Measurements from ENCODE around the gene TMEM203. TPM values are rescaled to one million over a fixed set of nuclear protein-coding genes. Genes with fewer than 3 reads are reported as not detected.
A peak's percentile ranks its signal among the peaks of the same experiment; 100 is the strongest.

The TMEM203 gene
- total RNA-seq, 2 donors from 2014 or later = 34.0 to 39.5 TPM

DNA sequence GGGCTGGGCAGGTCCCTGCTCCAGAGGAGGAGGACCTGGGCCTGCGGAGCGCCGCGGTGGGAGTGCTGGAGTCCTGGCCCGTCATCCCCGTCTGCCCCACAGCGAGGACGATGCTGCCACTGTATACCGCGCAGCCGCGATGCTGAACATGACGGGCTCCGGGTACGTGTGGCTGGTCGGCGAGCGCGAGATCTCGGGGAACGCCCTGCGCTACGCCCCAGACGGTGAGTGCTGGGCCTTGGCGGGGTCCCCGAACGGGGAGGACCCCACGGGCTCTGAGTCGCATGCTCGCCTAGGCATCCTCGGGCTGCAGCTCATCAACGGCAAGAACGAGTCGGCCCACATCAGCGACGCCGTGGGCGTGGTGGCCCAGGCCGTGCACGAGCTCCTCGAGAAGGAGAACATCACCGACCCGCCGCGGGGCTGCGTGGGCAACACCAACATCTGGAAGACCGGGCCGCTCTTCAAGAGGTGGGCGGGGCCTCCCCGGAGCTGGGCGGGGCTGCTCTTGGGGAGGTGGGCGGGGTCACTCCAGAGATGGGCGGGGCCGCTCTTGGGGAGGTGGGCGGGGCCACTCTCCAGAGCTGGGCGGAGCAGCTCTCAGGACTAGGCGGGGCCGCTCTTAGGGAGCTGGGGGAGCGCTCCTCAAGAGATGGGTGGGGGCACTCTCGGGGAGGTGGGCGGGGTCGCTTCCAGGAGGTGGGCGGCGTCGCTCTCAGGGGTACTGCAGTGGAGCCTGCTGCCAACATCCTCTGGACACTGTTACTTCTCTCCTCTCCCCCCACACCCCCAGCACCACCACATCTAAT is 48.7 kb downstream of the TMEM203 start:
- peaks cover 71% of the 10 kb centered on the region for H3K27me3 Mint-ChIP-seq (ENCODE audit: insufficient read depth)
- no peak overlapping the region for H3K27ac ChIP-seq (ENCODE audit: low read depth, low read length)
- no peaks in the 10 kb centered on the region for H3K4me1 Mint-ChIP-seq
- H3K4me1 ChIP-seq (ENCODE audit: control insufficient read depth, insufficient read depth, low read length) = no peaks in the 10 kb centered on the region
- H3K4me3 Mint-ChIP-seq = no peak overlapping the region
- no peaks in the 10 kb centered on the region for H3K36me3 Mint-ChIP-seq (ENCODE audit: low read depth)
- peak; percentile 82 for DNase-seq
- H3K4me3 ChIP-seq (ENCODE audit: low read length) = no peak overlapping the region
- H3K9me3 Mint-ChIP-seq = no peaks in the 10 kb centered on the region
- H3K27me3 ChIP-seq (ENCODE audit: control insufficient read depth, insufficient read depth, low read length, poor library complexity, severe bottlenecking) = peaks cover 74% of the 10 kb centered on the region
- H3K9ac ChIP-seq (ENCODE audit: extremely low read depth, low read length, poor library complexity, severe bottlenecking) = no peak overlapping the region
- H3K9me3 ChIP-seq (ENCODE audit: control insufficient read depth, low read length) = no peaks in the 10 kb centered on the region
- H3K36me3 ChIP-seq (ENCODE audit: control insufficient read depth, insufficient read depth, low read length) = no peaks in the 10 kb centered on the region
- 55 to 59% methylated on average over 29 to 65 of the region's 65 CpGs for WGBS, 2 experiments (ENCODE audit: insufficient coverage in 1 of 2, insufficient read length in 1 of 2)
- no peak overlapping the region for H3K27ac Mint-ChIP-seq
- TF ChIP-seq, protein P1, sequence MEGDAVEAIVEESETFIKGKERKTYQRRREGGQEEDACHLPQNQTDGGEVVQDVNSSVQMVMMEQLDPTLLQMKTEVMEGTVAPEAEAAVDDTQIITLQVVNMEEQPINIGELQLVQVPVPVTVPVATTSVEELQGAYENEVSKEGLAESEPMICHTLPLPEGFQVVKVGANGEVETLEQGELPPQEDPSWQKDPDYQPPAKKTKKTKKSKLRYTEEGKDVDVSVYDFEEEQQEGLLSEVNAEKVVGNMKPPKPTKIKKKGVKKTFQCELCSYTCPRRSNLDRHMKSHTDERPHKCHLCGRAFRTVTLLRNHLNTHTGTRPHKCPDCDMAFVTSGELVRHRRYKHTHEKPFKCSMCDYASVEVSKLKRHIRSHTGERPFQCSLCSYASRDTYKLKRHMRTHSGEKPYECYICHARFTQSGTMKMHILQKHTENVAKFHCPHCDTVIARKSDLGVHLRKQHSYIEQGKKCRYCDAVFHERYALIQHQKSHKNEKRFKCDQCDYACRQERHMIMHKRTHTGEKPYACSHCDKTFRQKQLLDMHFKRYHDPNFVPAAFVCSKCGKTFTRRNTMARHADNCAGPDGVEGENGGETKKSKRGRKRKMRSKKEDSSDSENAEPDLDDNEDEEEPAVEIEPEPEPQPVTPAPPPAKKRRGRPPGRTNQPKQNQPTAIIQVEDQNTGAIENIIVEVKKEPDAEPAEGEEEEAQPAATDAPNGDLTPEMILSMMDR (conservative IDR thresholded peaks at IDR 0.05) = no peak

Small RNAs within 50 kb of the gene (microRNA-seq; reads per million reads assigned to microRNA genes)
- not detected for gene MIR3621 (ENCODE audit: borderline microRNAs expressed)

Other genes starting within 250 kb of the TMEM203 start
- gene PTGDS, start 228.1 kb downstream of the TMEM203 start, total RNA-seq = 10 to 100 TPM; 13.8 to 22.1 TPM
- 1 to 10 TPM; 1.4 to 2.2 TPM for gene LCNL1, start 222.7 kb downstream of the TMEM203 start, total RNA-seq
- 10 to 100 TPM; 58.3 to 66.7 TPM for gene PAXX, start 213.2 kb downstream of the TMEM203 start, total RNA-seq
- under 1 TPM in 1 of 2 donors, not detected in 1; 0.46 TPM for gene CLIC3, start 209.1 kb downstream of the TMEM203 start, total RNA-seq
- 10 to 100 TPM; 21.5 to 30.0 TPM for gene ABCA2, start 177.4 kb downstream of the TMEM203 start, total RNA-seq
- gene FUT7, start 173.6 kb downstream of the TMEM203 start, total RNA-seq = not detected
- gene NPDC1, start 159.5 kb downstream of the TMEM203 start, total RNA-seq = 10 to 100 TPM; 60.8 to 73.3 TPM
- 1 to 10 TPM; 1.2 to 2.4 TPM for gene ENTPD2, start 151.6 kb downstream of the TMEM203 start, total RNA-seq
- gene SAPCD2, start 135.1 kb downstream of the TMEM203 start, total RNA-seq = 10 to 100 TPM; 20.8 to 24.9 TPM
- gene UAP1L1, start 128.1 kb downstream of the TMEM203 start, total RNA-seq = 1 to 10 TPM; 2.6 to 4.5 TPM
- gene MAN1B1, start 118.7 kb downstream of the TMEM203 start, total RNA-seq = 10 to 100 TPM; 62.1 to 63.5 TPM
- 10 to 100 TPM; 20.1 to 30.6 TPM for gene DPP7, start 90.9 kb downstream of the TMEM203 start, total RNA-seq
- gene GRIN1, start 66.5 kb downstream of the TMEM203 start, total RNA-seq = under 1 TPM; 0.35 to 0.73 TPM
- under 1 TPM in 1 of 2 donors, not detected in 1; 0.53 TPM for gene LRRC26, start 35.6 kb downstream of the TMEM203 start, total RNA-seq
- under 1 TPM in 1 of 2 donors, not detected in 1; 0.62 TPM for gene TMEM210, start 33.6 kb downstream of the TMEM203 start, total RNA-seq
- 10 to 100 TPM; 66.5 to 69.2 TPM for gene ANAPC2, start 17.1 kb downstream of the TMEM203 start, total RNA-seq
- 10 to 100 TPM; 66.5 to 67.7 TPM for gene SSNA1, start 17.0 kb downstream of the TMEM203 start, total RNA-seq
- gene TPRN, start 4.9 kb downstream of the TMEM203 start, total RNA-seq = 10 to 100 TPM; 19.0 to 23.9 TPM
- 10 to 100 TPM; 39.2 to 41.4 TPM for gene NDOR1, start 52 bp upstream of the TMEM203 start, total RNA-seq
- gene RNF208, start 16.6 kb upstream of the TMEM203 start, total RNA-seq = 10 to 100 TPM; 10.5 to 15.6 TPM
- gene CYSRT1, start 19.5 kb upstream of the TMEM203 start, total RNA-seq = 1 to 10 TPM; 1.4 to 1.8 TPM
- gene RNF224, start 21.9 kb upstream of the TMEM203 start, total RNA-seq = under 1 TPM; 0.24 to 0.38 TPM
- gene SLC34A3, start 25.3 kb upstream of the TMEM203 start, total RNA-seq = under 1 TPM in 1 of 2 donors, not detected in 1; 0.15 TPM
- gene TUBB4B, start 35.6 kb upstream of the TMEM203 start, total RNA-seq = 100 to 1,000 TPM; 328 to 415 TPM
- not detected for gene STPG3, start 45.6 kb upstream of the TMEM203 start, total RNA-seq
- gene NELFB, start 49.7 kb upstream of the TMEM203 start, total RNA-seq = 10 to 100 TPM; 73.3 to 86.6 TPM
- 10 to 100 TPM; 14.2 to 18.9 TPM for gene TOR4A, start 72.1 kb upstream of the TMEM203 start, total RNA-seq
- gene NRARP, start 96.6 kb upstream of the TMEM203 start, total RNA-seq = 10 to 100 TPM; 12.1 to 12.9 TPM
- 10 to 100 TPM; 15.5 to 31.0 TPM for gene EXD3, start 217.5 kb upstream of the TMEM203 start, total RNA-seq
- gene NOXA1, start 217.7 kb upstream of the TMEM203 start, total RNA-seq = 1 to 10 TPM; 5.0 to 5.9 TPM
- under 1 TPM; 0.33 to 0.75 TPM for gene ENTPD8, start 235.7 kb upstream of the TMEM203 start, total RNA-seq